ENCODE measurements around the gene RREB1. TPM values are rescaled to one million over a fixed set of nuclear protein-coding genes. Genes with fewer than 3 reads are reported as not detected.

RREB1 gene
- polyA plus RNA-seq, 1 experiment, result 1.2 TPM

DNA sequence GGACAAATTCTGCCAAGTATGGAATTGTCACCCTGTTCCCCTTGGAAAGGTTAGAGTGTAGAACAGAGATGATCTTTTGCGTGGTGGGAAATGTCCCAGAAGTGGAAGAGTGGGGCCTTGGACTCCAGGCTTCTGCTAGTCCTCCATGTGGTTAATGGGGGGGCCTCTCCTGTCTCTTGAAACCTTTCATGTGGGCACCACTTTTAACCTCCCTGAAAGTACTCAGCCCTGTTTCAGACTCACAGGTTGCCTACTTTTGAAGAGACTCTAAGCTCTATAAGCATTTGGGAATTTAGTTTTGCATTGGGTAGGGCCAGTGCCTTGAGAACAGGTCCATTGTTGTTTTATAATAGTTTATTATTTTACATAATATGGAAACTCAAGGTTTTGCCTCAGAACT is 17.5 kb downstream of the RREB1 start:
- no peak for DNase-seq (ENCODE audit: low read depth)
- no peak overlapping the region for H3K4me3 ChIP-seq (ENCODE audit: low read depth, low read length)
- TF ChIP-seq, protein P1, sequence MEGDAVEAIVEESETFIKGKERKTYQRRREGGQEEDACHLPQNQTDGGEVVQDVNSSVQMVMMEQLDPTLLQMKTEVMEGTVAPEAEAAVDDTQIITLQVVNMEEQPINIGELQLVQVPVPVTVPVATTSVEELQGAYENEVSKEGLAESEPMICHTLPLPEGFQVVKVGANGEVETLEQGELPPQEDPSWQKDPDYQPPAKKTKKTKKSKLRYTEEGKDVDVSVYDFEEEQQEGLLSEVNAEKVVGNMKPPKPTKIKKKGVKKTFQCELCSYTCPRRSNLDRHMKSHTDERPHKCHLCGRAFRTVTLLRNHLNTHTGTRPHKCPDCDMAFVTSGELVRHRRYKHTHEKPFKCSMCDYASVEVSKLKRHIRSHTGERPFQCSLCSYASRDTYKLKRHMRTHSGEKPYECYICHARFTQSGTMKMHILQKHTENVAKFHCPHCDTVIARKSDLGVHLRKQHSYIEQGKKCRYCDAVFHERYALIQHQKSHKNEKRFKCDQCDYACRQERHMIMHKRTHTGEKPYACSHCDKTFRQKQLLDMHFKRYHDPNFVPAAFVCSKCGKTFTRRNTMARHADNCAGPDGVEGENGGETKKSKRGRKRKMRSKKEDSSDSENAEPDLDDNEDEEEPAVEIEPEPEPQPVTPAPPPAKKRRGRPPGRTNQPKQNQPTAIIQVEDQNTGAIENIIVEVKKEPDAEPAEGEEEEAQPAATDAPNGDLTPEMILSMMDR (IDR thresholded peaks at IDR 0.05; ENCODE audit: insufficient read depth, low read depth, low read length), result no peak
- CTCF ChIA-PET, result no interaction called here
- H3K36me3 ChIP-seq (ENCODE audit: control insufficient read depth, insufficient read depth, low read length), result peaks cover 2% of the 10 kb centered on the region; the same call in 1 of the 2 replicates
- no peaks in the 10 kb centered on the region for H3K27me3 ChIP-seq (ENCODE audit: control insufficient read depth, insufficient read depth, low read length)
- POLR2A ChIA-PET, result no interaction called here

DNA sequence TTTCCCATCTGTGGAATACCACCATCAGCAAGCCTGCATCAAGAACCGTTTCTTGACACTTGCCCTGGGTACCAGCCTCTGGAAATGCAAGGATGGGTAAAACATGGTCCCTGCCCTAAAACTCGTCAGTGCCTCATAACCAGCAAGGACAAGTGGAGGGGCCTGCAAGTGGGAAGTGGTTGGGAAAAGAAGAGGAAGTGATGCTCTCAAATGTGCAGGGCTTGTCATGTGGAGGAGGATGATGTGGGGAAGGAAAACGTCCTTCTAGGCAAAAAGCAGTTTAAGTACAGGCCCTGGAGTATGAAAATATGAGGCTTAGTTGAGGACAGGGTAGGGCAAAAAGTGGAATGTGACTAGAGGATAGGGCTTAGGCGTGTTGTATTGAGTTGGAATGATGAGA is 19.0 kb downstream of the RREB1 start:
- CTCF ChIA-PET, result interaction anchor here (1.0 kb wide), 1 partner anchor 8 kb away, joined by 3 read pairs; no protein-coding TSS in a partner anchor
- no peak for DNase-seq (ENCODE audit: low read depth)
- TF ChIP-seq, protein P1 (IDR thresholded peaks at IDR 0.05; ENCODE audit: insufficient read depth, low read depth, low read length), result no peak
- Histone ChIP-seq H3K27me3 (ENCODE audit: control insufficient read depth, insufficient read depth, low read length) (no peaks in the 10 kb centered on the region), H3K4me3 (ENCODE audit: low read depth, low read length) (no peak overlapping the region), H3K36me3 (ENCODE audit: control insufficient read depth, insufficient read depth, low read length) (peaks cover 2% of the 10 kb centered on the region; the same call in 1 of the 2 replicates)
- POLR2A ChIA-PET, result no interaction called here

DNA sequence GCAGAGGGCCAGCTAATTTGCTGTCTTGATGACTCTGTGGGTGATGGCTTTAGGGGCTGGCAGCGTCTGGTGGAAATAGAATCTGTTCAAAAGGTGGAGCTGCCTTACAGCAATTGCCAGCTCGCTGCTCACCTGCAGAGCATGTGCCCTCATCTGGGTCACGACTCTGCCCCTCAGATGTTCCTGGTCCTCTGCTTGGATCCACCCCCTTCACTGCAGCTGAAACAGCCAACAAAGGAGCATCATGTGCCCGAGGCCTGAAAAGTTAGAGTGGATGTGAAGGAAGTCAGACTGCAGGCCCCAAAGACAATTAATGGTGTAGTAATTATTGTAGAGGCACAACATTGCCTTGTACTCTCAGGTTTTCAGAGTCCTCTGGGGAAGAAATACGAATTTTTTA is 19.9 kb downstream of the RREB1 start:
- no peak for DNase-seq (ENCODE audit: low read depth)
- ChIA-PET POLR2A (no interaction called here), CTCF (interaction anchor here (1.1 kb wide), 1 partner anchor 19 kb away, joined by 3 read pairs; no protein-coding TSS in a partner anchor)
- peaks cover 1% of the 10 kb centered on the region; the same call in 1 of the 2 replicates for H3K36me3 ChIP-seq (ENCODE audit: control insufficient read depth, insufficient read depth, low read length)
- H3K27me3 ChIP-seq (ENCODE audit: control insufficient read depth, insufficient read depth, low read length), result no peaks in the 10 kb centered on the region
- TF ChIP-seq, protein P1 (IDR thresholded peaks at IDR 0.05; ENCODE audit: insufficient read depth, low read depth, low read length), result no peak
- H3K4me3 ChIP-seq (ENCODE audit: low read depth, low read length), result no peak overlapping the region

DNA sequence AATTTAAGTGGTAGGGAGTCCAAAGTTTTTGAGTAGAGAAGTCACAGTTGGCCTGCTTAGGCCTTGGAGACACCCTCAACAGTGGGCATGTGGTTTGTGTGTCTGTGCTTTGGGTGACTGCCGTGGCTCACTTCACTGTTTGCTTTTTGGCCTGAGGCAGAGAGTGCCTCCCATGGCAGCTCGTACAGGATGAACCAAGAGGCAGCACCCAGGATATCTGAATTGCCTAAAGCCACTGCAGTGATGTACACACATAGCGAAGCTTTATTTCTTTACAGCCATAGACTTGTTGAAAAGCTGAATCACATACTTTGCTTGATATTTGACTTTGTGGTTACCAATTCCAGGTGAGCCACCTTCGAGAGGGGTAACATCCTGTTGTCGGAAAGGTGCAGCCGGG is 21.6 kb downstream of the RREB1 start:
- DNase-seq (ENCODE audit: low read depth), result no peak
- Histone ChIP-seq H3K36me3 (ENCODE audit: control insufficient read depth, insufficient read depth, low read length) (no peaks in the 10 kb centered on the region; the same call in 1 of the 2 replicates), H3K4me3 (ENCODE audit: low read depth, low read length) (no peak overlapping the region), H3K27me3 (ENCODE audit: control insufficient read depth, insufficient read depth, low read length) (no peaks in the 10 kb centered on the region)
- CTCF ChIA-PET, result interaction anchor here (0.7 to 1.2 kb wide), 2 partner anchors 10 to 404 kb away, joined by 3 read pairs; no protein-coding TSS in a partner anchor
- TF ChIP-seq, protein P1 (IDR thresholded peaks at IDR 0.05; ENCODE audit: insufficient read depth, low read depth, low read length), result no peak
- POLR2A ChIA-PET, result no interaction called here

DNA sequence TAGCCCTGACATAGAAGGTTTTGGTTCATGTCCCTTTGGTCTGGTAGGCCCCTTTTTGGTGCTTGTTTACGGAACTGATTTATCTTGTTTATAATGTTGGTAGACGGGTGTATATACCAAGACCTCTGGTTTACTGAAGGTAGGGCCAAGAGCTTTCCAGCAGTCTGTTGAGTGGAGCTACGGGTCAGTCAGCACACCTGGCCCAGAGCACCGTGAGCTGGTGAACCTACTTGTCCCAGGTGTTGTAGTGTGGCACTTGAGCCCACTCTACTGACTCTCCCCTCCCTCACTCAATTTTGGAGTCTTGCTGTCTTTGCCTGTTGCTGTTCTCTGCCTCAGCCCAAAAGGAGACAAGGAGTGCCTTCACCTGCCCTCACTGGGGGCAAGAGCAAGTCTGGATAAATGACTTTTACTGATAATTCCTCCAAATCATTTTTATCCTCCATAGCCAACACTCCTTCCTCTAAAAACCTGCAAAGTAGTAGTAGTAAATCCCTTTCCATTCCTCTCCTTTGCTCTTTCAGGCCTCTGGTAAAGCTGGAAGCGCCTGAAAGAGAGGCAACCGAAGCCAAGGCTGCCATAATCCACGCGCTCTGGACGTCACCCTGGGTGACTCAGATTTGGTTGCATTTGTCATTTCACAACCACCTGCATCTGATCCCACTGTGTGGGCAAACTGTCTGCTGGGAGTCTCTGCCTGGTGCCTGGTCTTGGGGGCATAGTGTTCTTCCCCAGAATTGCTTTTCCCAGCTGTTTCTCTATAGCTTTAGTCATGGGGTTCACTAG is 22.2 kb downstream of the RREB1 start:
- no peaks in the 10 kb centered on the region; the same call in 1 of the 2 replicates for H3K36me3 ChIP-seq (ENCODE audit: control insufficient read depth, insufficient read depth, low read length)
- POLR2A ChIA-PET, result no interaction called here
- no peaks in the 10 kb centered on the region for H3K27me3 ChIP-seq (ENCODE audit: control insufficient read depth, insufficient read depth, low read length)
- no peak overlapping the region for H3K4me3 ChIP-seq (ENCODE audit: low read depth, low read length)
- DNase-seq (ENCODE audit: low read depth), result no peak
- CTCF ChIA-PET, result no interaction called here
- TF ChIP-seq, protein P1 (IDR thresholded peaks at IDR 0.05; ENCODE audit: insufficient read depth, low read depth, low read length), result no peak
